ENCODE results near the gene SOWAHC.

DNA sequence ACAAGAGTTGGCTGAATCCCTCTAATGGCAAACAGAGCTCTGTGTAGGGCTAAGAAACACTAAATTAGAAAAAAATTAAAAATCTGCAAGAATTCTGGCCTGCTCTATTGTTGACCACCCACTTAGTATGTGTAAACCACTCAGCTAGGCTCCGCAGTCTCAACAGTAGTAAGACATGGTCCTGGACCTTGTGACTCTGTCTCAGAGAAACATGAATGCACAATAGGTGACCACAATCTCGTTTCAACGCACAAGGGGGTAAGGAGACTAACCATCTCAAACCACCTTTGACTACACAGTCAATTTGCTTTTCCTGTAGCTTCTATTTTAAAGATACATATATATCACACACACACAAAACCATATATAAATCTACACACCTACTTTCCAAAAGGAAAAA, 16.9 kb upstream of the SOWAHC start:
- TF ChIP-seq CTCF (IDR thresholded peaks at IDR 0.05; ENCODE audit: low read depth, low read length) = no peak
- no peak for TF ChIP-seq POLR2A (IDR thresholded peaks at IDR 0.05; ENCODE audit: extremely low read depth, insufficient read length)
- no peak for TF ChIP-seq MYC (IDR thresholded peaks at IDR 0.05; ENCODE audit: low read depth, low read length)

All from NB4 (cell line).